GM10248 (cell line): ENCODE measurements around the gene NPVF.

Experiments
- CTCF ChIA-PET: fragments of 300-600 bp; sonication (Branson Sonifier 250); formaldehyde crosslinking; extraction: SDS; loops from one replicate; lab custom pipeline; 2021; ENCODE audit warnings: antibody characterized with exemption; lab: Yijun Ruan, JAX
- POLR2A ChIA-PET: fragments of 350-650 bp; sonication (Branson Sonifier 250); formaldehyde crosslinking; extraction: SDS; loops from one replicate; lab custom pipeline; 2020; ENCODE audit warnings: antibody characterized with exemption; lab: Yijun Ruan, JAX
- DNase-seq: peaks from one replicate; pipeline ENCODE4 v3.0.0; 2012; ENCODE audit errors: extremely low spot score
- CTCF ChIP-seq: IDR thresholded peaks from 2 replicates; pipeline ENCODE4 v1.5.1; 2012; ENCODE audit warnings: mild to moderate bottlenecking, low read depth; ENCODE audit errors: extremely low read depth, missing control alignments, control extremely low read depth

Gene NPVF

GRCh38 chr7:25249772-25250171, 21.5 kb upstream of the NPVF start:
- POLR2A ChIA-PET = no interaction called here

GRCh38 chr7:25246306-25246705, 18.0 kb upstream of the NPVF start:
- POLR2A ChIA-PET = no interaction called here
- CTCF ChIA-PET = interaction anchor here (1.5 to 1.7 kb wide), 2 partner anchors 29 to 37 kb away, joined by 3 to 4 read pairs; no protein-coding TSS in a partner anchor
- TF ChIP-seq CTCF = no peak
- DNase-seq = no peak

More at GRCh38 chr7:25249772-25250171, 21.5 kb upstream of the NPVF start:
- CTCF ChIA-PET = interaction anchor here (0.7 kb wide), 1 partner anchor 10 kb away, joined by 3 read pairs; no protein-coding TSS in a partner anchor
- TF ChIP-seq CTCF = no peak
- DNase-seq = no peak

- CTCF ChIA-PET = interaction anchor here (1.2 to 1.3 kb wide), 3 partner anchors 10 to 25 kb away, joined by 3 to 4 read pairs (median 3); no protein-coding TSS in a partner anchor
- POLR2A ChIA-PET = no interaction called here
- TF ChIP-seq CTCF = no peak
- no peak for DNase-seq
Observed at GRCh38 chr7:25244254-25245033, 16.2 kb upstream of the NPVF start.

GRCh38 chr7:25242678-25243077, 14.4 kb upstream of the NPVF start:
- POLR2A ChIA-PET = no interaction called here

GRCh38 chr7:25240896-25241295, 12.6 kb upstream of the NPVF start:
- ChIA-PET CTCF (interaction anchor here (0.6 to 1.3 kb wide), 2 partner anchors 12 to 19 kb away, joined by 3 to 5 read pairs; partner anchors contain the start of gene NPVF), POLR2A (no interaction called here)
- no peak for DNase-seq
- no peak for TF ChIP-seq CTCF

More at GRCh38 chr7:25242678-25243077, 14.4 kb upstream of the NPVF start:
- no peak for DNase-seq
- no peak for TF ChIP-seq CTCF
- CTCF ChIA-PET = no interaction called here

- ChIA-PET POLR2A (no interaction called here), CTCF (interaction anchor here (0.6 to 1.3 kb wide), 2 partner anchors 12 to 20 kb away, joined by 3 to 5 read pairs; partner anchors contain the start of gene NPVF)
- no peak for TF ChIP-seq CTCF
- DNase-seq = no peak
Observed at GRCh38 chr7:25240340-25240739, 12.1 kb upstream of the NPVF start.
